ENCODE measurements around the gene MRTFA.
"Not testable (repeated sequence)": the region's sequence is repeated elsewhere in the genome, so short reads cannot be mapped to it uniquely, and the experiment has no call there.

MRTFA gene

DNA sequence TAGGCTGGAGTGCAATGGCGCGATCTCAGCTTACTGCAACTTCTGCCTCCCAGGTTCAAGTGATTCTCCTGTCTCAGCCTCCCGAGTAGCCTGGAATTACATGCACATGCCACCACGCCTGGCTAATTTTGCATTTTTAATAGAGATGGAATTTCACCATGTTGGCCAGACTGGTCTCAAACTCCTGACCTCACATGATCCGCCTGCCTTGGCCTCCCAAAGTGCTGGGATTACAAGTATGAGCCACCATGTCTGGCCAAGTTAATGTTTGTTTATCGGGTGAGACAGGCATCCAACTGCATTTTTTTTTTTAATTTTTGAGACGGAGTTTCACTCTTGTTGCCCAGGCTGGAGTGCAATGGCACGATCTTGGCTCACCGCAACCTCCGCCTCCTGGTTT is 20.1 kb upstream of the MRTFA start:
- peak; percentile 22 for DNase-seq

DNA sequence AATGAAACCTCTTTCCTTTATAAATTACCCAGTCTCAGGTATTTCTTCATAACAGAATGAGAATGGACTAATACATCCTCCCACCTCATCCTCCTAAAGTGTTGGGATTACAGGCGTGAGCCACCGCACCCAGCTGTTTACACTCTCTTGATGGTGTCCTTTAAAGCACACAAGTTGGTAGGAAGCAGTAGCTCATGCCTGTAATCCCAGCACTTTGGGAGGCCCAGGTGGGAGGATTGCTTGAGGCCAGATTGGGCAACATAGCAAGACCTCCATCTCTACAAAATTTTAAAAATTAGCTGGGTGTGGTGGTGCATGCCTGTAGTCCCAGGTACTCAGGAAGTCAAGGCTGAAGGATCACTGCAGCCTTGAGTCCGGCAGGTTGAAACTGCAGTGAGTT is 19.4 kb upstream of the MRTFA start:
- not testable (repeated sequence) for DNase-seq

DNA sequence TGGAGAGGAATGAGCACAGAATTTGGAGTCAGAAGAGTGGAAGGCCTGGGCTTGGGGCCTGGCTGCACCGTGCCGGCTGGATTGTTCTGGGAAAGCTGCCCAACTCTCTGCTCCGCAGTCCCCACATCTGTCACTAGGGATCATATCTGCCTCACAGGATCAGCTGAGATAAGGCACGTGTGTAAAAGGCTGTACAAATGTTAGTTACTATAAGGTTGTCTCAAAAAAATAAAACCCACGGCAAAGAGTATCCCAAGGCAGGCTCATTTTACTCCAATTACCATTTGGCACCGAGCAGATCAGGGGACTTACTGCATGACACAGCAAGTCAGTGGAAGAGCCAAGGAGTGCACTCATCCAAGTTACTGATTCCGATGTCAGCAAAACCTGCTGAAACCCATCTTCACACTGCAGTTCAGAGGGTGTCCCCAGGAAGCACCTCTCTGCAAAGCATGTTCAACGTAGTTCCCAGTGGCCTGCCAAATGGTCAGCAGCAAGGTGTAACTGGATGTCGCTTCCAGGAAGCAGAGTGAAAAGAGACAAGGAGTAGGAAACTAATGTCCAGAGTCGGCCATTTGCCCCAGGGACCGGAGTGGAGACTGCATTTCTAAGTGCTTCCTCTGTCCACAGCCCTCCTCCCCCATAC is 18.1 kb upstream of the MRTFA start:
- peak; percentile 79 for DNase-seq

GRCh38 chr22:40653361-40653760 is 16.8 kb upstream of the MRTFA start:
- no peak for DNase-seq

DNA sequence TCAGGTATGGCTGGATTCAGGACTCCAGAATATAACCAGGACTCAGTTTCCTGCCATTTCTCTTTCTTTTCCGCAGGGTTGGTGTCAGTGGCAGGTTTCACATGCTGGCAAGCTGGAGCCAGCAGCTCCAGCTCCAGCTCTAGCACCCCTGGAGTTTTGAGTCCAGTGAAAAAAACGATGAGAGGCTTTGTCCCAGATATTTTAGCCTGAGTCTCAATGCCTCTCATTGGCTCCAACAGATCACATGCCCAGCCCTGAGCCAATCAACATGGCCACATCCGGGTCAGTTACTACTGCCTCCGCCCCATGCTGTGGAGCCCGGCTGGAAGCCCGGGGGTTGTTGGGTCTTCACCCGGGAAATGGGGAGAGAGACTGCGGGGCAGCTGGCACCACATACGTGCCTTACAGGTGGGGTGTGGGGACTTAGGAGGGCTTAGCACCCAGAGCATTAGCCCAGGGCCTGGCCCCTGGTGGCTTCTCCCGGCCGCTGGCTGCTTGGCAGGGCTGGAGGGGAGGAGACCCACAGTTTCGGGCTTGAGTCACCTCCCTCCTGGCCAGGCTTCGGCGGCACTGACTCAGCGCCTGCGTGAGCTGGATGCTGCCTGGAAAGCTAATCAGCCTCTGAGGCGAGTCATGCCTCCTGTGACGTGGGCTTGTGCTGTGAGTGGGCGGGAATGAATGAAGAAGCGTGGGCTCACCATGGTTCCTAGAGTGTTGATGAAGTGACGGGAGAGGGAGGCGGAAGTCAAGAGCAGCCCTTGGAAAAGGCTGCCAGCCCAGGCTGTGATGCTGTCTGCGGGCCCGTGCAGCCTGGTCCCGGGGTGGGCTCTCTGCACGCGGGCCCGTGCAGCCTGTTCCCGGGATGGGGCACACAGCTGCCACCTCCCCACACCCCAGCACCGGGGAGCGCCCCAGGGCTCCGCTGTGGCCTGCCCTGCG is 15.3 kb upstream of the MRTFA start:
- peak; percentile 93 for DNase-seq

GRCh38 chr22:40651057-40651456 is 14.5 kb upstream of the MRTFA start:
- DNase-seq: no peak

GRCh38 chr22:40648386-40648785 is 11.9 kb upstream of the MRTFA start:
- DNase-seq: no peak

DNA sequence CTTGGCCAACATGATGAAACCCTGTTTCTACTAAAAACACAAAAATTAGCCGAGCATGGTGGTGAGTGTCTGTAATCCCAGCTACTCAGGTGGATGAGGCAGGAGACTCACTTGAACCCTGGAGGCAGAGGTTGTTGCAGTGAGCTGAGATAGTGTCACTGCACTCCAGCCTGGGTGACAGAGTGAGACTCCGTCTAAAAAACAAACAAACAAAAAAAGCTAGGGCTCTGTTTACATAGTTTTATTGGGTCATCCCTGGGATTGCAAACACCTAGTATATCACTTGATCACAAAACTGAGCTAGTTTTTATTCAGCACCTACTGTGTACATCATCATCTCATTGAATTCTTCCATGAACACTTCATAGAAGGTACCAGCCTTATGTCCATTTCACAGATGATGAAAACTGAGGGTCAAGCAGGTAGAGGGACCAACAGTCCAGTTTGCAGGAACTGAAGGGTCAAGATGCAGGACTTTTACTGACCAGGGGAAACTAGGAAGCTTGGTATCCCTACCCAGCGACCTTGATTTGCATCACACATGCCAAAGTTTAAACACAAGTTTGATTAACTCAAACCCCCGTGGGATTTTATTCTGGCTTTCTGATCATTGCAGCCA is 9.2 kb upstream of the MRTFA start:
- DNase-seq: no peak

GRCh38 chr22:40642316-40642715 is 5.8 kb upstream of the MRTFA start:
- DNase-seq: no peak

- DNase-seq: no peak
These were observed 4.8 kb upstream of the MRTFA start for GRCh38 chr22:40641269-40641668.

DNA sequence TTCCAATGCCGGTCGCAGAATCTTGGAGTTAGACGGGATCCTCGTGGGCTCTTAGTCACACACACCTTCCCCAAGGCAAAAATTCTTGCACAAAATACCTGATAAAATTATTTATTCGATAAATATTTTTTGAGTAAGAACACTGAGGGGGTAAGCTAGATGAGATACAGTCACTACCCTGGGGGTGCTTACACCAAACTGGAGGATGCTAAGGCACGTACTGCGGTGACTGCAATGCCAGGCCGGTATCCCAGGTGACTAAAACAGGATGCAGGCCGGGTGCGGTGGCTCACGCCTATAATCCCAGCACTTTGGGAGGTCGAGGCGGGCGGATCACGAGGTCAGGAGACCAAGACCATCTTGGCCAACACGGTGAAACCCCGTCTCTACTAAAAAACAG is 1.7 kb upstream of the MRTFA start:
- DNase-seq: no peak

DNA sequence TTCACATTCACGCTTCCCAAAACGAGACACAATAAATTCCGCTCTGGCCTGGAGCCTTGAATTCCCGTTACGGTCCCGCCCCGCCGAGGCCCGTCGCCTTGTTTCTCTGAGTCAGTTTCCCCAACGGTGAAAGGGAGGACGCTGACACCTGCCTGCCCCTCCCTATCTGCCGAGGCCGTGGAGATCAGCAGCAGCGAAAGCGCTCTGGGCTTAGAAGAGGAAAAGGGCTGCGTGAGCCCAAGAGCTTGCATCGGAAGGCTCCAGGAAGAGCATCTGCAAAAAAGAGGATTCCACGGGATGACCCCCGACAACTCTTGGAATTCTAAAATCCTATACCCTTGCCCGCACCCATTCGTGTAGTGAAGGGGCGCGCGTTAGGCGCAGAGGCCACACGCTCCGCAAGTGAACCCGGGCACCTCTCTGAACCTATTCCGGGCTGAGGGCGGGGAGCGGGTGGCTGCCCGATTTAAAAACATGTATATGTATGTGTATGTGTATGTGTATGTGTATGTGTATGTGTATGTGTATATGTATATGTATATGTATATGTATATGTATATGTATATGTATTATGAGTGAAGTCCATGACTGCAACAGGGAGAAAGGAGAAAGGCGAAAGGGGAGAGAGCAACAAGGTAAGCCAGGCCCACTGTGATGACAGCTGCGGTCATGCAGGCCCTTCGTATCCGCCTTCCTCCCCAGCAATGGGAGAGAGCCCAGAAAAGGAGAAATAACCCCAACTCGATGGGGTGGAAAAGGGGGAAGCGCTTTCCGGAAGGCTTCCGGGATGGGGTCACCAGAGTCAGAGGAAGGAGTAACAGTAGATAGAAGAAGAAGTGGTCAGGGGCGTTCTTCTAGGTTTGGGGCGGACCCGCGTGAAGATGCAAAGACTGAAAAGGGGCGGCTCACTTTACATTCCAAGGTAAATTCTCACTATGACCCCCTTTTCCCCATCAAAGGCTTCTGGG is 948 bp upstream of the MRTFA start:
- no peak for DNase-seq

DNA sequence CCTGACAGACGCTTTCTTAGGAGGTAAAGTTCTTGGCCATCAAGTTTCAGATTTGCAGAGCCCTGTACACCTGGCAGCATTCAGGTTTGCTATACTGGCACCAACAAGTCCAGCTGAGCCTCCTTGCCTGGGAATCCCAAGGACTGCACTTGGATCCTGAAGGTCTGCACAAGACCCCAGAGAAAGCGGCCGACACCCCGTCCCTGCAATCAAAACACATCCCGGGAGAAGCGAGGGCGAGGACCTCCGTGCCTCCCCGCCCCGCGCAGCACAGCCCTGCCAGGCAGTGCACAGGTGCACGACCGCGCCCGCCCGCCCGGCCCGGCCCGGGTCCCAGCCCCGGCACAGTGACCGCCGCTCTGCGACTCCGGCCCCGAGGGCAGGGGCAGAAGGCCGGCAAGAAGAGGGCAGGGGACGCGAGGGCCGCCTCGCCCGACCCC is 559 bp downstream of the MRTFA start:
- no peak for DNase-seq

GRCh38 chr22:40635043-40635939 is 1.2 kb downstream of the MRTFA start:
- DNase-seq: no peak

DNA sequence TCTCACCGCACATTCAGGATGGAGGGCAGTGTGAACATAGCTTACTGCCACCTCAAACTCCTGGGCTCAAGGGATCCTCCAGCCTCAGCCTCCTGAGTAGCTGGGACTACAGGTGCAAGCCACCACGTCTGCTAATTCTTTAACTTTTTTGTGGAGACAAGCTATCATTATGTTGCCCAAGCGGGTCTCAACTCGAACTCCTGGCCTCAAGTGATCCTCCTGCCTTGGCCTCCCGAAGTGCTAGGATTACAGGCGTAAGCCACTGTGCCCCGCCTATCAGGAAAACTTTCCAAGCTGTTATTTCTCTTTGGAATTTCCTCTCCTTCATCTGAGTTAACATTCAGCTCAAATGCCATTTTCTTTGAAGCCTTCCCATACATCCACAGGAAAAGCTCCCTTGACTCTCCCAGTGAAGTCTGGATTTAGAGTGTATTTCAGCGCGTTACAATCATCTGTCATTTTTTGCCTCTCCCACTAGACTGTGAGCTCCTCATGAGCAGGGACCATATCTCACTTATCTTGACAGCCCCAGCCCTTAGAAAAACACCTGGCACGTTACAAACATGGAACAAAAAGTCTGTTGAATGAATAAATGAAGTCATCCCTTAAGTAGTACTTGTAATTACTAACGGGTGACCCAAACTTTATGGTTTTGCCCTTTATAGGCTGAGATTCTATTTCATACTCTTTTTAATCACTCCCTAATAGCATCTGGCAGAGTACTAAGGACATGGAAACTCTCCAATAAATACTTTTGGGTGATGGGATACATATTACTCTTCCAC is 2.2 kb downstream of the MRTFA start:
- DNase-seq: no peak

DNA sequence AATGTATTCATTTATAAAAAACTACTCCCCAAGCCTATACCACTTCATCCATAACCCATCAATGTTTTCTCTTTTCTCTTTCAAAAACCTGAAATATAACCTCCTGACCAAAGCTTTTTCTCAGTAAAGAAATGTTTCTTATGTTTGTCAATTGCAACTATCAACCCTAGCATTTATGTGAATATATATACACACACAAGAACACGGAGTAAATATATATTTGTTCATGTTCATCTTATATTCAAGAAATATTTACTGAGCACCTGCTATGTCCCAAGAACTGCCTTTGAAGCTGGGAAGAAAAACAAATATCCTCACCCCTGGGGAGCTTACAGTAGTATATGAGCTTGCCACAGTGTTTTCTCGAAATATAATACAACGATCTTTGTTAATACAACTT is 3.5 kb downstream of the MRTFA start:
- DNase-seq: no peak

DNA sequence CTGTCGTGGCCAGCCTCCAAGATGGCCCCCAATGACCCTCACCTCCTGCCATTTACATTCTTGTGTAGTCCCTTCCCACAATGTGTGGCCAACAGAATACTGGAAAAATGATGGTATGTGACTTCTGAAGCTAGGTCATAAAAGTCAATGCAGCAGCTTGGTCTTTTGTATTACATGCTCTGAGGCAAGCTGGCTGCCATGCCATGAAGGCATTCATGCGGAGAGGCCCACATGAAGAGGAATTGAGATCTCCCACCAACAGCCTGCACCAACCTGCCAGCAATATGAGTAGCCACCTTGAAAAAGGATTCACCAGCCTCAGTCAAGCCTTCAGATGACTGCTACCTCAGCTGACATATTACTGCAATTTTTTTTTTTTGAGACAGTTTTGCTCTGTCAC is 4.6 kb downstream of the MRTFA start:
- DNase-seq: peak; percentile 15

GRCh38 chr22:40628354-40629042 is 8.0 kb downstream of the MRTFA start:
- DNase-seq: no peak

- no peak for DNase-seq
These were observed 8.9 kb downstream of the MRTFA start for GRCh38 chr22:40627612-40628011.

DNA sequence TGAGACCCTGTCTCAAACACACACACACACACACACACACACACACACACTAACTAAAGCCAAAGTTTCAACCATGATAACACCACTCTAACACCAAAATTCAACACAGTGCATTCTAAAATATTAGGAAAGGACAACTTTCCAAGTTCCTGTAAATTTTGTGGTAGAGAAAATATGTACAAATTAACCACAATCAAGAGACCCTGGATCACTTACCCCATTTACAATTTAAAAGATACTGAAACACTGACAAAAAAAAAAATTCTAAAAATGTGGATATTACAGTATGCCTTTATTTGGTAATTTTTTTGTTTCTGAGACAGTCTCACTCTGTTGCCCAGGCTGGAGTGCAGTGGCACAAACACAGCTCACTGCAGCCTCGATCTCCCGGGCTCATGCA is 9.7 kb downstream of the MRTFA start:
- DNase-seq: no peak

All from NCI-H446 treated with DMSO at 0.1 percent for 48 hours (cell line).